GM12872 (cell line): ENCODE measurements around the gene AP3B1.

Experiments
- TF ChIP-seq, protein P1 (sequence below): IDR thresholded peaks from 3 replicates; pipeline ENCODE4 v1.5.1; 2011; ENCODE audit warnings: low read depth, mild to moderate bottlenecking, low read length, moderate library complexity; ENCODE audit not compliant: insufficient read depth

AP3B1 gene

DNA sequence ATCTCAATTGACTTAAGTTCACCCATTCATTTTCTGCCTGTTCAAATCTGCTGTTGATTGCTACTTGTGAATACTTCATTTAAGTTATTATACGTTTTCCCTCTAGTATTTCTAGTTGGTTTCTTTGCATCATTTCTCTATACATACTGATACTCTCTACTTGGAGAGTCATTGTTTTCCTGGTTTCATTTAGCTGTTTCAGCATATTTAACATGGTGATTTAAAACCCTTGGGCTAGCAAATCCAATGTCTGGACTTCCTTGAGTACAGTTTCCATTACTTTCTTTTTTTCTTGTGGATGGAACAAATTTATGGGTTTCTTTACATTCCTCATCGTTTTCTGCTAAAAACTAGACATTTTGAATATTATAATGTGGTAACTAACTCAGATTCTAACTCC is 90.7 kb downstream of the AP3B1 start:
- TF ChIP-seq, protein P1, sequence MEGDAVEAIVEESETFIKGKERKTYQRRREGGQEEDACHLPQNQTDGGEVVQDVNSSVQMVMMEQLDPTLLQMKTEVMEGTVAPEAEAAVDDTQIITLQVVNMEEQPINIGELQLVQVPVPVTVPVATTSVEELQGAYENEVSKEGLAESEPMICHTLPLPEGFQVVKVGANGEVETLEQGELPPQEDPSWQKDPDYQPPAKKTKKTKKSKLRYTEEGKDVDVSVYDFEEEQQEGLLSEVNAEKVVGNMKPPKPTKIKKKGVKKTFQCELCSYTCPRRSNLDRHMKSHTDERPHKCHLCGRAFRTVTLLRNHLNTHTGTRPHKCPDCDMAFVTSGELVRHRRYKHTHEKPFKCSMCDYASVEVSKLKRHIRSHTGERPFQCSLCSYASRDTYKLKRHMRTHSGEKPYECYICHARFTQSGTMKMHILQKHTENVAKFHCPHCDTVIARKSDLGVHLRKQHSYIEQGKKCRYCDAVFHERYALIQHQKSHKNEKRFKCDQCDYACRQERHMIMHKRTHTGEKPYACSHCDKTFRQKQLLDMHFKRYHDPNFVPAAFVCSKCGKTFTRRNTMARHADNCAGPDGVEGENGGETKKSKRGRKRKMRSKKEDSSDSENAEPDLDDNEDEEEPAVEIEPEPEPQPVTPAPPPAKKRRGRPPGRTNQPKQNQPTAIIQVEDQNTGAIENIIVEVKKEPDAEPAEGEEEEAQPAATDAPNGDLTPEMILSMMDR = no peak

DNA sequence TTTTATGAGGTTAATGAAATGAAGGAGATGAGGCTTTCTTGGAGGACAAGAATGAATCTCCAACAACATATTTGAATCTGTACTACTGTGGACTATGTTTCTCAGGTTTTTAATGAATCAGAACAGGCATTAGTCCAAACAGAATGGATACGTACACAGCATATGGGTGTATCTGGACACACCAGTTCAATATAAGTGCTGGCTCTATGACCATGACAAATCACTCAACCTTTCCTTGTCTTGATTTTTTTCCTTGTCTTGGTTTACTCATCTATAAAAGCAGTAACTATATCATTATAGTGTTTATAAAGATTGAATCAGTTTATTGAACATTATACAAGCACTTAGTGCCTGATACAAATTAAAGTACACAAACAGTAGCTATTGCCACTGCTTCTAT is 104.1 kb downstream of the AP3B1 start:
- TF ChIP-seq, protein P1 = no peak

DNA sequence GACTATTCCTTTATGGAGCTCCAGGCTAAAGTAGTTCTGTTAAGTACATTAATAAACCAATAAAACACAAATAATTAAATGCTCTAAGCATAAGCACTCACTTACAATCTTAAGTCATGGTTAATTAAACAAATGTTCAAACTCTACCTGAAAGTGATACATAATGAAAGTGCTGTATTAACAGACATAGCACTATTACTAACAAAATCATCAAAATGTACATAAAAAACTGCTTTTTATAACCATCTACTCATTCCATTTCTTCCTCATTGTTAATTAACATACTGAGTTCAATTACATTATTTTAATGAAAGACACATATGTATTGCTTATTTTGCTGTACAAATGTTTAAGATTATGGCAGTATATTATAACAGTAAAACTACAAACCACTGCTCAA is 107.3 kb downstream of the AP3B1 start:
- TF ChIP-seq, protein P1 = no peak

DNA sequence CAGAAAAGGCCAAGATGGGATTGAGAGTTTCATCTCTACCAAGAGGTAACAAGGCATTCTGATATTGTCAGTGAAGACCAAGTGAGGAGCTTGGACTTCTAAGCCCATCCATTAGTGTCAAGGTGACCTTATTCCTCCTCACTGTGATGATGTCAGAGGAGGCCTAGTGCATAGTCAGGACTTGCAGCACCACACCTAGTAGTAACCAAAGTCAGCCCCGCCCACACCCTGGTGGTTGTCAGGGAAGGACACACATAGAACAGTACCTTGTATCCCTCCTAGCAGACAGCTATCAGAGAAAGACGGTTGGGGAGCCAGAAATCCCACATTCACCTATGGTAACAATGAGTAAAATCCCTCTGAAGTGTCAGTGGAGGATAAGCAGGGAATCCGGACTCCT is 111.7 kb downstream of the AP3B1 start:
- TF ChIP-seq, protein P1 = no peak

DNA sequence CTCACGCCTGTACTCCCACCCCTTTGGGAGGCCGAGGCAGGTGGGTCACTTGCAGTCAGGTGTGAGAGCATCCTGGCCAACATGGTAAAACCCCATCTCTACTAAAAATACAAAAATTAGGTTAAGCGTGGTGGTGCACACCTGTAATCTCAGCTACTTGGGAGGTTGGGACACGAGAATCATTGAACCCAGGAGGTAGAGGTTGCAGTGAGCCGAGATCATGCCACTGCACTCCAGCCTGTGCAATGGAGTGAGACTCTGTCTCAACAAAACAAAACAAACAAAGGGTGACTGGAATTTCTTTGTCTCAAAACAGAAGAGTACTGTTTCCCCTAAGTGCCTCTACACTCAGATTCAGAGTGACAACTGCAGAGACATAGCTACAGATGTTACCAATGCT is 116.1 kb downstream of the AP3B1 start:
- TF ChIP-seq, protein P1 = no peak

DNA sequence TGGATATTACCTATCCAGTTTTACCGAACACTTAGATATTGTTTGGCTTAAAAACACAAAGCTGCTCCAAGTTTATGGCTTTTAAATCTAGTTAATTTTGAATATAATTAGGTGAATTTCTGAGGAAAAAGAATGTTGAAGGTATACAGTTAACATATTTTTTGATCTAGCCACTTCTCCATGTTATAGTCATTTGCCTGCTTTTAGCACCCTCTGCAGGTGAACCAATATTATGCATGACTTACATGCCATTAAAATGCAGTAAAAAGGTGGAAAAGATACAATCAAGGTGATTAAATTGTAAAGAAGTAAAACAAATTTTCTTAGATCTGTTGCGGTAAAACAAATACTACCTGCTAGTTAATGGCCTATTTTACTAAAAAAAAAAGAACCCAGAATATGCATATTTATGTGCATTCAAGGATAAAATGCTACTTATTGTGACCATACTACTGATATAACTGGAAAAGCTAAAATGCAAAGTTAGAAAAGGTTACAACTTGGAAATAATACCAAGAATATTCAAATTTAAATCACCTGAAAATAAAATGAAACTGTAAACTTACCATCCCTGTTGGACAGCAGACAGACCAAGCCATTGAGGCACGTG is 132.1 kb downstream of the AP3B1 start:
- TF ChIP-seq, protein P1 = peak; percentile 52

DNA sequence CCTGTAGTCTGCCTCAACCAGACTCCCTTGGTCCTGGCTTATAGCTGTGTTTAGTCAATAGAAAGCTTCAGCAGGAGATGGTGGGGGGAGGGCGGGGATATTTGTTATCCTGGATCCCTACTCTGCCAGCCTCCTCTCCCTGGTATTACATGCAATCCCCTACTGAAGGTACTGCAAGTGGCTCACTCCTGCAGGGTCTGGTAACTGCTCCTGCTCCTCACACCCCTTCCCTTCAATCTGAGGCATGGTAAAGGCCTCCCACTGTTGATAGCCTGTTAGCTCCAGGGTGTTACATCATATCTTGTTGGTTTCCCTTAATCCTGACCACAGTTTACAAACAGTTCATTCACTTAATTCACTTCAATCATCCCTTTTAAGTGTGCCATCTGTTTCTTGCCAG is 137.5 kb downstream of the AP3B1 start:
- TF ChIP-seq, protein P1 = no peak
